HFF-Myc (cell line): ENCODE data around the gene PPAN.

Experiments
- DNase-seq: peaks from one replicate; pipeline ENCODE4 v3.0.0-alpha.2; 2011; ENCODE audit warnings: low read depth; ENCODE audit errors: extremely low read depth
- H3K4me3 ChIP-seq: replicated peaks from 2 replicates; pipeline ENCODE4 v1.5.1; 2011; ENCODE audit warnings: low read depth, mild to moderate bottlenecking, control low read depth, low read length
- TF ChIP-seq, protein P1 (sequence below): IDR thresholded peaks from 2 replicates; pipeline ENCODE4 v1.5.1; 2012; ENCODE audit warnings: mild to moderate bottlenecking, low read depth, low read length, control low read depth; ENCODE audit errors: missing control alignments

The PPAN gene

DNA sequence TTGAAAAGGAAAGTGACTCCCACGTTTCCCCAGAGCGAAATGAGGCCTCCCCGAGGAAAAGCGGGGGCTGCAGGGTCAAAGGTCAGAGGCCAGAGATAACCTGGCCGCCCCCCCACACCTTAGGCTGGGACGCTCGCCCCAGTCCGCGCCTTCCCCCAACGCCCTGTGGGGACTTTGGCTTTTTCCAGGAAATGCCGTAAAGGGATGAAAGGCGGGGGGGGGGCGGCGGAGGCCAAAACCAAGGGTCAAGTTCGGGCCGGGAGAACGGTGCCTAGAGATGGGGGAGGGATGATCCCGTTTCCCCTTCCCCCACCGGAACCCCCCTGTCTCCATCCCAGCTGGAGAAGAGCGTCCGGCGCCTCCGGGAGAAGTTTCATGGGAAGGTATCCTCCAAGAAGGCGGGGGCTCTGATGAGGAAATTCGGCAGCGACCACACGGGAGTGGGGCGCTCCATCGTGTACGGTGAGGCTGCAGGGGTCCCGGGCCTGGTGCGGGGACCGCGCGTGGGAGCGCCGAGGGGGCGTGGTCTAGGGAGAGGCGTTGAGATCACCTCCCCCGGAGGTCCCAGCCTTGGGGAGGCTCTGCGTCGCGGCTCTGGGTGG, 19.5 kb upstream of the PPAN start:
- no peak for DNase-seq
- H3K4me3 ChIP-seq = peak overlapping the region; percentile 66
- TF ChIP-seq, protein P1, sequence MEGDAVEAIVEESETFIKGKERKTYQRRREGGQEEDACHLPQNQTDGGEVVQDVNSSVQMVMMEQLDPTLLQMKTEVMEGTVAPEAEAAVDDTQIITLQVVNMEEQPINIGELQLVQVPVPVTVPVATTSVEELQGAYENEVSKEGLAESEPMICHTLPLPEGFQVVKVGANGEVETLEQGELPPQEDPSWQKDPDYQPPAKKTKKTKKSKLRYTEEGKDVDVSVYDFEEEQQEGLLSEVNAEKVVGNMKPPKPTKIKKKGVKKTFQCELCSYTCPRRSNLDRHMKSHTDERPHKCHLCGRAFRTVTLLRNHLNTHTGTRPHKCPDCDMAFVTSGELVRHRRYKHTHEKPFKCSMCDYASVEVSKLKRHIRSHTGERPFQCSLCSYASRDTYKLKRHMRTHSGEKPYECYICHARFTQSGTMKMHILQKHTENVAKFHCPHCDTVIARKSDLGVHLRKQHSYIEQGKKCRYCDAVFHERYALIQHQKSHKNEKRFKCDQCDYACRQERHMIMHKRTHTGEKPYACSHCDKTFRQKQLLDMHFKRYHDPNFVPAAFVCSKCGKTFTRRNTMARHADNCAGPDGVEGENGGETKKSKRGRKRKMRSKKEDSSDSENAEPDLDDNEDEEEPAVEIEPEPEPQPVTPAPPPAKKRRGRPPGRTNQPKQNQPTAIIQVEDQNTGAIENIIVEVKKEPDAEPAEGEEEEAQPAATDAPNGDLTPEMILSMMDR = no peak

DNA sequence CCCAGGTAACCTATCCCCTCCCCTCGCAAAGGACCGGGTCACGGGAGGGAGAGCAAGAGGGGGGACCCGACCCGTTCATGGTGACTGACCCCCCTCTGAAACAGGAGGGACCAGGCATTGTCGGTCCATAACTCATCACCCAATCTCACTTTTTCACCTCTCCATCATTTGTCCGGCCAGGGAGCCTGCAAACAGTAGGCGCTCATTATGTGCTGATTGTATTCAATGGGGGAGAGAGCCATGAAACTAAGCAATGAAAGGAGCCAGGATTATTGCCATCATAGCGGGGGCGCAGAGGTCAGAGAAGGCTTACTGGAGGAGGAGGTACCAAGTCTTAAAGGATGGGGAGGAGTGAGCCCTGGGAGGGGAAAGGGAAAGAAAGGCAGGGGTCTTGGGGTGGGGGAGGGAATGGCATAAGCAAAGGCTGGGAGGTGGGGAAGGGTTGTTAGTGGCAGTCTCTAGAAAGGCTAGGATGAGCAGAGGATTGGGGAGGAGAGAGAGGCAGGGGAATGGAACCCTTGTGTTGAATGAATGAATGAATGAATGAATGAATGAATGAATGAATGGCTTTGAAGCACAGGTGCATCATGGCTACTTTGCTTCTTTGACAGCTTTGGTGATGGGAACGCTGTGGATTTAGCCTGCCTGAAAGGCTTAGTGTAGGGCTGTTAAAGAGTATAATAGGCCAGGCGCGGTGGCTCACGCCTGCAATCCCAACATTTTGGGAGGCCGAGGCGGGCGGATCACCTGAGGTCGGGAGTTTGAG, 18.7 kb upstream of the PPAN start:
- H3K4me3 ChIP-seq = peak overlapping the region; percentile 66
- DNase-seq = no peak
- TF ChIP-seq, protein P1 = no peak

DNA sequence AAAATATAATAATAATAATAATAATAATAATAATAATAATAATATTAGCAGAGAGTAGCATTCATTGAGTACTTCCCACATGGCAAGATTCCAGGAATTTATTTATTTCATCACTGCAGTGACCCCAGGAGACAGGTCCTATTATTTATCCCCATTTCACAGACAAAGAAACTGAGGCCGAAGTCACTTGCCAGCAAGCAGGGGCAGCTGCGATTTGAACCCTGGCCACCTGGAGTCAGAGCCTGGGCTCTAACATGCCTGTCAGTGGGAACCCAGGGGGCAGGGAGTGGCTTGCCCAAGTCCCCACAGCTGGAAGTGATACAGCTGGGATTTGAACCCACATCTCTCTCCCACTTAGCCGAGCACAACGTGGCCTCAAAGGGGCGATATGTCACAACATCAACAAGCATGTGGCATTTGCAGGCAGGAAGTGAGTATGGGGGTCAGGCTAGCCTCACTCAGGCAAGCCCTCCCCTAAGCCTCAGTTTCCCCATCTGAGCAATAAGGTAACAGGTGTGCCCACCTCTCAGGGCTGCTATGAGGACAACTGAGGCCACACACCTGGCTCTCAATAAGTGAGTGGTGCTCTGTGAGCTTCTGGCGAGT, 17.1 kb upstream of the PPAN start:
- TF ChIP-seq, protein P1 = no peak
- no peak for DNase-seq
- H3K4me3 ChIP-seq = no peak overlapping the region

DNA sequence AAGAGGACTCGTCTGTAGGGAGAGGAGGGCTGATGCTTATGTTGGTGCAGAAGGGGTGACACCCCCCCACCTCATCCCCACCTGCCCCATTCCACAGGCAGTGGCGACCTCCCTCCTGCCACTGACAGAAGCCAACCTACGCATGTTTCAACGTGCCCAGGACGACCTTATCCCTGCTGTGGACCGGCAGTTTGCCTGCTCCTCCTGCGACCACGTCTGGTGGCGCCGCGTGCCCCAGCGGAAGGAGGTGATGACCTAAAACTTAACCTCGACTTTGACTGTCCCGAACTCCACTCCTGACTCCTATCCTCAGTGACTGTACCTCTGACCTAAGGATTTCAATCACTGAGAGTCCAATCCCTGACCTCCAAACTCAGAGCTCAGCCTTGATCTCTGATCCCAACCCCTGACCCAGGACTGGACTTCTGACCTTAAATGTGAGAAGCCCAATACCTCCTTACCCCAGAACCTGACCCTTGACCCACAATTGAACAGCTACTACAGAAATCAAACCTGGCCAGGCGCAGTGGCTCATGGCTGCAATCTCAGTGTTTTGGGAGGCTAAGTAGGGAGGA, 16.3 kb upstream of the PPAN start:
- no peak for DNase-seq
- TF ChIP-seq, protein P1 = no peak
- H3K4me3 ChIP-seq = no peak overlapping the region

DNA sequence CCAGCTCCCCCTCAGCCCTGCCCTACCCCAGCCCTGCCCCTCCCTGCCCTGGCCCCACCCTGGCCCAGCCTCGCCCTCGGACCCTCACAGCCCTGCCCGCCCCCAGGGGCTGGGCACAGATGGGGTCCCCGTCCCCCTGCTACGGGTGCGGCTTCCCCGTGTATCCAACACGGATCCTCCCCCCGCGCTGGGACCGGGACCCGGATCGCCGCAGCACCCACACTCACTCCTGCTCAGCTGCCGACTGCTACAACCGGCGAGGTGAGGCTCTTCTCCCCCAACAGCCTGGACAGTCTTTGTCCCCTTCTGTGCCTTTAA, 14.8 kb upstream of the PPAN start:
- TF ChIP-seq, protein P1 = no peak
- DNase-seq = no peak
- H3K4me3 ChIP-seq = no peak overlapping the region

DNA sequence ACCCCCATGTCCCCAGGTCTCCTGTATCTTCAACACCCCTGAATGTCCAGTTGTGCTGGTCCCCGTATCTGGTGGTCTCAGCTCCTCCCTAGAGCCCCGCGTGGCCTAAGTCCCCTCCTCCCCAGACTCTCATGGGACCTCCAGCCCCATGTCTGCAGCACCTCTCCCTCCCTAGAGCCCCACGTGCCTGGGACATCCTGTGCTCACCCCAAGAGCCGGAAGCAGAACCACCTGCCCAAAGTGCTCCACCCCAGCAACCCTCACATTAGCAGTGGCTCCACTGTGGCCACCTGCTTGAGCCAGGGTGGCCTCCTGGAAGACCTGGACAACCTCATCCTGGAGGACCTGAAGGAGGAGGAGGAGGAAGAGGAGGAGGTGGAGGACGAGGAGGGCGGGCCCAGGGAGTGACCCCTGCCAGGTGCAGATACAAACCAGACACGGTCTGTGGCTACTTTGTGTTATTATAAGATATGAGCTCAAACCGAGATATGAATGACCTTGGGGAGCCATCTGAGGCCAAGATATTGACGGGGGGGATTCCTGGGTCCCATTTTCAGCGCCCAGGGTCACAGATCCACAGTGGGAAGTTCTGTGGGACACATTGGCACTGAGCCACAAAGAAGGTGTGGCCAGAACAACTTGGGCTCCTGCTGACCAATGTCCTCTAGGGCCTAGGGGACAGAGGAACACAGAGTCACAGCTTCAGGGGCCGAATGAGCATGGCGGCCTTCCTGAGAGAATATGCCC, 14.1 kb upstream of the PPAN start:
- no peak for DNase-seq
- no peak overlapping the region for H3K4me3 ChIP-seq
- TF ChIP-seq, protein P1 = no peak
